Activated CD8-positive, alpha-beta memory T cell treated with anti-CD3 and anti-CD28 coated beads, Interleukin-2, amount 10 ng/mL, durations not matched to agents 7 days and 5 days (primary cell): Measurements from ENCODE around the gene ABHD13. TPM values are rescaled to one million over a fixed set of nuclear protein-coding genes. Genes with fewer than 3 reads are reported as not detected.
A peak's percentile ranks its signal among the peaks of the same experiment; 100 is the strongest.
"Not testable (repeated sequence)": the region's sequence is repeated elsewhere in the genome, so short reads cannot be mapped to it uniquely, and the experiment has no call there.

Source experiments
- ATAC-seq: fragments of 150-1000 bp; cut with Tn5 transposase; one replicate; pipeline ENCODE4 v1.10.0; 2021; ENCODE audit warnings: moderate library complexity
- CTCF ChIA-PET: fragments of 350-600 bp; sonication (Branson Sonifier 250); formaldehyde crosslinking; loops from one replicate; lab custom pipeline; 2021; ENCODE audit warnings: antibody characterized with exemption; lab: Charles Lee
- DNase-seq: peaks from one replicate; pipeline ENCODE4 v3.0.0-alpha.2; 2020
- H3K27ac Mint-ChIP-seq: one replicate; pipeline ENCODE4 v1.8.0; 2021; ENCODE audit warnings: mild to moderate bottlenecking, mixed read lengths
- H3K27me3 Mint-ChIP-seq: one replicate; pipeline ENCODE4 v1.8.0; 2021; ENCODE audit warnings: mixed read lengths
- H3K36me3 Mint-ChIP-seq: one replicate; pipeline ENCODE4 v1.8.0; 2021; ENCODE audit warnings: mild to moderate bottlenecking, mixed read lengths
- H3K4me1 Mint-ChIP-seq: one replicate; pipeline ENCODE4 v1.8.0; 2021; ENCODE audit warnings: mixed read lengths
- H3K4me3 Mint-ChIP-seq: one replicate; pipeline ENCODE4 v1.8.0; 2021; ENCODE audit warnings: mild to moderate bottlenecking, moderate library complexity, mixed read lengths
- H3K9me3 Mint-ChIP-seq: one replicate; pipeline ENCODE4 v1.8.0; 2022; ENCODE audit warnings: low read depth, mixed read lengths
- total RNA-seq, 2 experiments: library from RNA; stranded (reverse); gene quantifications; one replicate each; pipeline ENCODE4 v1.2.3, GENCODE V29; 2021

The ABHD13 gene
- total RNA-seq, 2 experiments from 2014 or later = 5.8 to 6.2 TPM

- CTCF ChIA-PET = no interaction called here
- ATAC-seq (no peak), DNase-seq (no peak)
- peaks cover 13% of the 10 kb centered on the region for H3K36me3 Mint-ChIP-seq
- H3K27me3 Mint-ChIP-seq = no peaks in the 10 kb centered on the region
- H3K4me3 Mint-ChIP-seq = no peak overlapping the region
- peaks cover 2% of the 10 kb centered on the region for H3K4me1 Mint-ChIP-seq
- H3K9me3 Mint-ChIP-seq = peaks cover 12% of the 10 kb centered on the region
- H3K27ac Mint-ChIP-seq = no peak overlapping the region
Measured at GRCh38 chr13:108249150-108249549, 31.0 kb downstream of the ABHD13 start.

- Mint-ChIP-seq H3K4me1 (no peaks in the 10 kb centered on the region), H3K4me3 (no peak overlapping the region), H3K9me3 (no peaks in the 10 kb centered on the region), H3K27me3 (no peaks in the 10 kb centered on the region), H3K27ac (no peak overlapping the region), H3K36me3 (peaks cover 3% of the 10 kb centered on the region)
- ATAC-seq (no peak), DNase-seq (no peak)
- CTCF ChIA-PET = no interaction called here
Measured at GRCh38 chr13:108257248-108257647, 39.1 kb downstream of the ABHD13 start.

- peaks cover 6% of the 10 kb centered on the region for H3K36me3 Mint-ChIP-seq
- H3K4me3 Mint-ChIP-seq = no peak overlapping the region
- CTCF ChIA-PET = no interaction called here
- no peaks in the 10 kb centered on the region for H3K9me3 Mint-ChIP-seq
- peaks cover 17% of the 10 kb centered on the region for H3K4me1 Mint-ChIP-seq
- ATAC-seq (no peak), DNase-seq (no peak)
- no peak overlapping the region for H3K27ac Mint-ChIP-seq
- H3K27me3 Mint-ChIP-seq = no peaks in the 10 kb centered on the region
Measured at GRCh38 chr13:108263621-108264355, 45.6 kb downstream of the ABHD13 start.

GRCh38 chr13:108266321-108266990 is 48.3 kb downstream of the ABHD13 start:
- DNase-seq = no peak
- Mint-ChIP-seq H3K27ac (peak overlapping the region; percentile 27), H3K27me3 (no peaks in the 10 kb centered on the region), H3K4me3 (no peak overlapping the region), H3K4me1 (peaks cover 34% of the 10 kb centered on the region), H3K36me3 (peaks cover 8% of the 10 kb centered on the region), H3K9me3 (no peaks in the 10 kb centered on the region)
- ATAC-seq = no peak
- CTCF ChIA-PET = no interaction called here

- DNase-seq (no peak), ATAC-seq (no peak)
- peaks cover 37% of the 10 kb centered on the region for H3K4me1 Mint-ChIP-seq
- no peak overlapping the region for H3K4me3 Mint-ChIP-seq
- no peaks in the 10 kb centered on the region for H3K9me3 Mint-ChIP-seq
- peaks cover 6% of the 10 kb centered on the region for H3K36me3 Mint-ChIP-seq
- H3K27ac Mint-ChIP-seq = no peak overlapping the region
- CTCF ChIA-PET = no interaction called here
- H3K27me3 Mint-ChIP-seq = no peaks in the 10 kb centered on the region
Measured at GRCh38 chr13:108267347-108267746, 49.2 kb downstream of the ABHD13 start.

- H3K4me1 Mint-ChIP-seq = peaks cover 39% of the 10 kb centered on the region
- H3K36me3 Mint-ChIP-seq, H3K27ac Mint-ChIP-seq, H3K4me3 Mint-ChIP-seq, CTCF ChIA-PET, DNase-seq, ATAC-seq, H3K9me3 Mint-ChIP-seq, H3K27me3 Mint-ChIP-seq: not testable (repeated sequence)
Measured at GRCh38 chr13:108267855-108268254, 49.7 kb downstream of the ABHD13 start.

GRCh38 chr13:108268466-108269112 is 50.4 kb downstream of the ABHD13 start:
- H3K27me3 Mint-ChIP-seq = no peaks in the 10 kb centered on the region
- no peak for DNase-seq
- H3K27ac Mint-ChIP-seq = no peak overlapping the region
- peaks cover 6% of the 10 kb centered on the region for H3K36me3 Mint-ChIP-seq
- no peak for ATAC-seq
- H3K4me3 Mint-ChIP-seq = no peak overlapping the region
- H3K4me1 Mint-ChIP-seq = peaks cover 39% of the 10 kb centered on the region
- CTCF ChIA-PET = interaction anchor here (1.1 to 1.4 kb wide), 2 partner anchors 9 to 629 kb away, joined by 3 read pairs; no protein-coding TSS in a partner anchor
- no peaks in the 10 kb centered on the region for H3K9me3 Mint-ChIP-seq

GRCh38 chr13:108269601-108270328 is 51.6 kb downstream of the ABHD13 start, which contains the start of gene TNFSF13B:
TNFSF13B (plus strand) TSS chr13:108269718; CDS start chr13:108269896, 178 bp downstream.
- H3K9me3 Mint-ChIP-seq = no peaks in the 10 kb centered on the region
- peak within 1 kb of the TSS; percentile 82 for H3K4me3 Mint-ChIP-seq
- peak; percentile 82 for ATAC-seq
- CTCF ChIA-PET = interaction anchor here (1.0 to 1.6 kb wide), 5 partner anchors 17 to 628 kb away, joined by 3 to 7 read pairs (median 3); partner anchors contain the start of genes ABHD13 and LIG4
- peak within 1 kb of the TSS; percentile 88 for H3K27ac Mint-ChIP-seq
- H3K36me3 Mint-ChIP-seq = peaks cover 6% of the 10 kb centered on the region
- peaks cover 39% of the 10 kb centered on the region for H3K4me1 Mint-ChIP-seq
- H3K27me3 Mint-ChIP-seq = no peaks in the 10 kb centered on the region
- DNase-seq = peak; percentile 69

- ATAC-seq (peak; percentile 37), DNase-seq (peak; percentile 42)
- peak overlapping the region; percentile 88 for H3K27ac Mint-ChIP-seq
- CTCF ChIA-PET = interaction anchor here (1.0 to 1.6 kb wide), 4 partner anchors 16 to 55 kb away, joined by 3 to 7 read pairs (median 3); partner anchors contain the start of genes ABHD13 and LIG4
- H3K4me3 Mint-ChIP-seq = peak overlapping the region; percentile 82
- no peaks in the 10 kb centered on the region for H3K27me3 Mint-ChIP-seq
- H3K36me3 Mint-ChIP-seq = peaks cover 6% of the 10 kb centered on the region
- peaks cover 37% of the 10 kb centered on the region for H3K4me1 Mint-ChIP-seq
- no peaks in the 10 kb centered on the region for H3K9me3 Mint-ChIP-seq
Measured at GRCh38 chr13:108270442-108270841, 52.2 kb downstream of the ABHD13 start.

- peaks cover 2% of the 10 kb centered on the region for H3K36me3 Mint-ChIP-seq
- H3K4me3 Mint-ChIP-seq = no peak overlapping the region
- DNase-seq (no peak), ATAC-seq (no peak)
- peaks cover 25% of the 10 kb centered on the region for H3K4me1 Mint-ChIP-seq
- no peaks in the 10 kb centered on the region for H3K9me3 Mint-ChIP-seq
- H3K27me3 Mint-ChIP-seq = no peaks in the 10 kb centered on the region
- H3K27ac Mint-ChIP-seq = no peak overlapping the region
- CTCF ChIA-PET = interaction anchor here (0.8 to 1.3 kb wide), 2 partner anchors 11 to 626 kb away, joined by 3 read pairs; no protein-coding TSS in a partner anchor
Measured at GRCh38 chr13:108272333-108272732, 54.1 kb downstream of the ABHD13 start.

- no peaks in the 10 kb centered on the region for H3K27me3 Mint-ChIP-seq
- no peak for ATAC-seq
- CTCF ChIA-PET = no interaction called here
- no peak overlapping the region for H3K4me3 Mint-ChIP-seq
- DNase-seq = no peak
- peaks cover 25% of the 10 kb centered on the region for H3K4me1 Mint-ChIP-seq
- H3K36me3 Mint-ChIP-seq = peaks cover 4% of the 10 kb centered on the region
- H3K27ac Mint-ChIP-seq = no peak overlapping the region
- H3K9me3 Mint-ChIP-seq = no peaks in the 10 kb centered on the region
Measured at GRCh38 chr13:108273429-108274118, 55.4 kb downstream of the ABHD13 start.

GRCh38 chr13:108274718-108275117 is 56.5 kb downstream of the ABHD13 start:
- H3K4me1 Mint-ChIP-seq = peaks cover 16% of the 10 kb centered on the region
- H3K27me3 Mint-ChIP-seq = no peaks in the 10 kb centered on the region
- ATAC-seq = no peak
- no peak overlapping the region for H3K4me3 Mint-ChIP-seq
- no peaks in the 10 kb centered on the region for H3K9me3 Mint-ChIP-seq
- H3K36me3 Mint-ChIP-seq = peaks cover 4% of the 10 kb centered on the region
- DNase-seq = no peak
- no peak overlapping the region for H3K27ac Mint-ChIP-seq
- CTCF ChIA-PET = no interaction called here
